K562 (cell line): ENCODE results near the gene PCNX3. TPM values are rescaled to one million over a fixed set of nuclear protein-coding genes. Genes with fewer than 3 reads are reported as not detected.

ENCODE experiments used
- GTF2B ChIP-seq: IDR thresholded peaks from 2 replicates; pipeline ENCODE4 v1.6.1; 2011; ENCODE audit not compliant: insufficient read length; ENCODE audit errors: extremely low read depth
- HDAC6 ChIP-seq: IDR thresholded peaks from 2 replicates; pipeline ENCODE4 v1.6.1; 2012; ENCODE audit warnings: low read depth, mild to moderate bottlenecking, control low read depth, inconsistent platforms, low read length, moderate library complexity
- ZBTB26 ChIP-seq: fragments of 450-650 bp; formaldehyde crosslinking; IDR thresholded peaks from 2 replicates; pipeline ENCODE4 v1.4.0; 2022; ENCODE audit warnings: missing genetic modification characterization
- ZHX1 ChIP-seq: fragments of 150-350 bp; conservative IDR thresholded peaks from 2 replicates; pipeline ENCODE4 v1.6.1; 2014; ENCODE audit warnings: low read length
- ZNF197 ChIP-seq: fragments of 200-800 bp; sonication (Bioruptor generic); IDR thresholded peaks from 2 replicates; pipeline ENCODE4 v1.6.1; 2016; ENCODE audit warnings: low read depth, missing genetic modification characterization, missing compliant biosample characterization
- ZNF277 ChIP-seq: fragments of 250-450 bp; sonication (Bioruptor Pico); IDR thresholded peaks from 2 replicates; pipeline ENCODE4 v1.8.0; 2022; ENCODE audit warnings: inconsistent platforms, mild to moderate bottlenecking, moderate library complexity, borderline replicate concordance
- ZNF318 ChIP-seq, 2 experiments: fragments of 450-650 bp; IDR thresholded peaks; 2 replicates each; pipeline ENCODE4 v1.6.1; 2016; ENCODE audit warnings: mild to moderate bottlenecking in 2 of 2, borderline replicate concordance in 1 of 2, low read depth in 1 of 2, moderate library complexity in 1 of 2
- ZNF589 ChIP-seq: fragments of 200-800 bp; sonication (Bioruptor generic); IDR thresholded peaks from 2 replicates; pipeline ENCODE4 v1.6.1; 2016; ENCODE audit warnings: low read depth, missing genetic modification characterization, missing compliant biosample characterization
- ZNF830 ChIP-seq: fragments of 250-450 bp; sonication (Bioruptor Pico); IDR thresholded peaks from 2 replicates; pipeline ENCODE4 v1.5.0; 2021; ENCODE audit warnings: mild to moderate bottlenecking
- polyA plus RNA-seq, 8 experiments: library from polyadenylated mRNA; depleted of rRNA in 4 of 8; stranded (reverse) in 5 of 8; unstranded in 3 of 8; fragments of >200 nt; fragmentation: Nextera tagmentation in 2 of 8; fragmentation: Illumina TruSeq in 1 of 8; extraction: Ambion mirVana in 2 of 8; extraction: Trizol in 1 of 8; gene quantifications; 2 replicates each; pipeline versions ENCODE4 v1.2.1 to v1.2.3, GENCODE V29; 2011 to 2014; ENCODE audit warnings: inconsistent platforms in 1 of 8, missing spikeins in 1 of 8
- total RNA-seq, 7 experiments: library from RNA; depleted of rRNA in 6 of 7; stranded (reverse); fragments of >200 nt in 6 of 7; fragmentation: Illumina TruSeq in 2 of 7; extraction: Trizol in 2 of 7; gene quantifications; 2 replicates each; pipeline versions ENCODE4 v1.2.1 to v1.2.3, GENCODE V29; 2011 to 2021; ENCODE audit warnings: low replicate concordance in 1 of 7

PCNX3 gene
- total and polyA plus RNA-seq, 9 of the 15 experiments (the other 6 are each of a cell fraction or from before 2014, with no cell fraction given) = 0.11 to 47.8 (median 12.8) TPM

GRCh38 chr11:65569973-65570918, 45.3 kb upstream of the PCNX3 start, which contains the start of gene ZNRD2 (continued):
- TF ChIP-seq GTF2B (no peak), ZNF830 (CRISPR knock-in tag) (no peak), ZNF277 (CRISPR knock-in tag) (no peak), HDAC6 (no peak), ZNF318 (IDR thresholded peaks at IDR 0.05; ENCODE audit: borderline replicate concordance in 1 of 2, low read depth in 1 of 2) (no peak), ZNF197 (CRISPR knock-in tag) (no peak), ZNF589 (no peak), ZBTB26 (CRISPR knock-in tag) (0 out of 2 replicates have a peak, but pooled peaks have one; percentile 32), ZHX1 (no peak)
